GM19043 (cell line): ENCODE results near the gene LEKR1.
"Not testable (repeated sequence)": the region's sequence is repeated elsewhere in the genome, so short reads cannot be mapped to it uniquely, and the experiment has no call there.

ENCODE experiments used
- ATAC-seq: cut with Tn5 transposase; IDR thresholded peaks from one replicate; pipeline ENCODE4 v1.9.1; 2021; ENCODE audit warnings: low read depth; ENCODE audit not compliant: unreplicated experiment

Gene LEKR1

DNA sequence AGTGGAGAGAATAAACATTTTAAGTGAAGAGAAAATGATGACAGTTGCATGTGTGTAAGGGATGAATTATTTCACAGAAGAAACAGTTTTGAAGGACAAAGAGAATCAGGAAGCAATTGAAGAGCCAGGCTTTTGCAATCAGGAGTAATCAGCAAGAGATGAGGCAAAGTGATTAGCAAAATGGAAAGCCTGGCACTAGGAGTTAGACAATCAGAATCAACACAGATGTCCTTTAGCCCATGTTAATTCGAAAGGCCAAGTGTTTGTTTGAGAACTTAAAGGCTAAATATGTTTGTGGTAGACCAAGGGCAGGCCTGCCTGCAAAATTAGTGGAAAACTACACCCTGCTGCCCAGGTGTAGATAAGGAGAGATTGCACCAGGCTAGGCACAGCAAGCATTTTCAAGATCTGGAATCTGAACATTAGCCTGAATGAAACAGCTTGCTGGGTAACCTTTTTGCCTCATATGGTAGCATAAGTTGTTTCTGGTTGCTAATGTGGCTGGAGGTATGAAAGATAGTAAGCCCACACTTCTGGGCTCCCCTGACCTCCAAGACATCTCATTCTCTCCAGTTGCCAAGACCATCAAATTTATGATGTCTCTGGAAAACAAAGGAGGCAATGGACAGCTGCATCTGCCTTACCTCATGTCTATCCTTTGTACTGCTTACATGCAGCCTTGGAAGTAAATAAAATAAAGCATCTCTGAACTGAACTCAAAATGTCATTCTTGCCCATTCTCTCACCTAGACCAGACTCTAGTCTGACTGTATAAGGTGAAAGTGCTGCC is 22.0 kb upstream of the LEKR1 start:
- no peak for ATAC-seq

DNA sequence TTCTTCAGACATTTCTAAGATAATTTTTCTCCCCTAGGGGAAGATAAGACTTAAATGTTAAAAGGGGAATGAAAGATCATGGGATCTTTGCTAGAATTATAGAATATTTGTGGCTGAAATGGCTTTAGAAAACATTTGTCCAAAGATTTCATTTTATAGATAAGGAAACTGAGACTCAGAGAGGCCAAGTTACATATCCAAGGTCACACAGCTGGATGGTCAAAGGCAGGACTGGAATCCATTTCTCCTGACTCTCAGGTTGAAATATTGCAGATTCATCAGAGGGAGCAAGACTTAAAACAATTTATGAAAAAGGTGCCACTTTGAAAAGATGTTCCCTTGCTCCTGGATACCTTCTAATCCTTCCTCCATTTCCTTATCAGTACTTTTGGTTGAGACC is 19.5 kb upstream of the LEKR1 start:
- ATAC-seq = no peak

DNA sequence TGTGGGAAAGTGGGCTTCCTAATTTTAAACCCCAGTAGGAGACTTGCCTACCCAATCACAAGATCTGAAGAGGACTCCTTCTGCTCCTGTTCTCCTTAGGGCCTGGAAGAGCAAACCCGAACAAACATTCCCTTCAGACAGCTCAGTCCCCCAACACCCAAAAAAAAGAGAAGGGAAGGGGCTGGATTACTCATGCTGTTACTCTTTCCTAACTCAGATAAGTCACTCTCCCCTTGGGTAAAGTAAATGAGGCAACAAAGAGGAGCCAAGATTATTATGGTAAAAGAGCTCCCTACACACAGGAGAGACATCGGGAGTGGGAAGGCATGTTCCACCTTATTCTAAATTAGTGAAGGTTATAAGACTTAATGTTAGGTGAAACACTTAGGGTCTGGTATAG is 18.1 kb upstream of the LEKR1 start:
- ATAC-seq = no peak

- ATAC-seq = no peak
Measured at GRCh38 chr3:156811089-156811862, 14.9 kb upstream of the LEKR1 start.

DNA sequence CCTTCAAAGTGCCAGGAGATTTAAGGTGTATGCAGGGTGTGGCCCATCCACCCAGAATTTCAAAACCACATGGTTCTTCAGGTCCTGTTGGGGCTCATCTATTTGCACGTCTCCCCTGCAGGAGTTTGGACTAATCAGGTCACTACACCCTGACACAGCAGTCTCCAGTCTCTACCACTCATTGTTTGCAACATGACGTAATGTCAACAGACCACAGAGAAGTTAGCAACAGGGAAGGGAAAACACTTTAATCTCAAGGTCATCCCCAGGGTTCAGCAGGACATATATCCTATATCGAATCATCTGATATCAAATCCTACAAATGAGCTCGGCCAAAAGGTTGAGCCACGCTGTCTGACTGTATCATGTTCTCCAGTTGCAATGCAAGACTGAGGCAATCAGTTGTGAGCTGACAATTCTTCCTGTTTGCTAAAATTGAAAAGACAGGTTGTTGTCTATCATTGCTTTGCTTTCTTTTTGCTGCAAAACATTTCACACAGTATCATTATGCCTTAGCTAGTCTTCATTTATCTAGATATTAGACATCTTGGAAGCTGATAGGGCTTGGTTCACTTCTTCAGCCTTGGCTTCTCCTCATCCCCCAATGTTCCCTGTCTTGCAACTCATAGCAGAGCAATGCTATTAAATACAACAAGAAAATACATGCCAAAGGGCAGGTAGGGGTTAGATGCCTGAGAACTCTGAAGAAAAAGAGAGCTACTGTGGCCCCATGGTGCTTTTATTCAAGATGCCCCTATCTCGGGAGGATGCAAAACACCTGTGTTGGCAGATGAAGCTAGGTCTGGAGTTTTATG is 13.4 kb upstream of the LEKR1 start:
- no peak for ATAC-seq

DNA sequence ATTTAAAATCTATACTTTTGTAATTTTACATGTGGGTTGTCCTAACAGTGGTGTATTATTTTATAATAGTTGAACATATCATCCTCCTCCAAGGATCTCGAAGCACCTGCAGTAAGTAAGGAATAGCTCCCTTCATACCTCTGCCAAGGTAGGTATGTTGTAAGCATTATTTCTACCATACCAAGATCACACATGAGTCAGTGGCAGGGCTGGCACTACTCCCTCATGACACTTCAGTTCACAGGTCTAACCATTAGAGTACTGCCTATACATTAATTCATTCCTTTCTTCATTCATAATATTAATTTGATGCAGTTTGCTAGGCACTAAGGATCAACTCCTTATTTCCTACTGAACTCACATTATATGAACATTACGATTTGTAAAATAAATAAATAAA is 11.9 kb upstream of the LEKR1 start:
- ATAC-seq = no peak

DNA sequence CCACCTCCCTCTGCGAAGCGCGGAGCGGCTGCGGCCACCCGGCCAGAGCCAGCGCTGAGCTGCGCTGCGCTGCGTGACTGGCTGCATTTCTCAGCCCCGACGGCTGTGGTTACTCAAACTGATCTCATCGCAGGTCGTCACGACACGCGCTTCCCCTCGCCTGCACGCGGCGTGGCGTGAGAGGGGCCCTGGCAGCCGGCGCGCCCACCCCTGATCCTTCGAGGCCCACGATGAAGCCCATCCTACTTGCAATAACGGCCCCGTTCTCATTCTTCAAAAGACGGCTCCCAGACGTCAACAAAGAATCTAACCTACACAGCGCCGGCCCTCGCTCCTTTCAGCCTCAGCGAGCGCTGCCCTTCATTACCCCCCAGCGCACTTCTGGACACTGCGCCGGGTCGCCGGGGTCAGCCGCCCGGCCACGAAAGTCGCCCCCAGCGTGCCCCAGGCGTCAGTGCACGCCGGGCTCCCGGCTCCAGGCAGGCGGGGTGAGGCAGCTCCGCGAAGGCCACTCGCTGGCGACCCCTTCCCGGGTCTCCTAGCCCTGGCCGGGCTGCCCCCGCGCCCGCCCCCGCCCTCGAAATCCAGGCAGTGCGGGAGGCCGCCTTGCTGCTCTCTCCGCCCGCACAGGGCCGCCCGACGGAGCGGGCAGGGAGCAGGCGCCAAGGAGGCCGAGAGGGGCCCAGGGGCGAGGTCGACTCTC is 9.9 kb upstream of the LEKR1 start:
- ATAC-seq = peak; percentile 25

GRCh38 chr3:156816794-156817645 is 9.1 kb upstream of the LEKR1 start:
- peak; percentile 62 for ATAC-seq

DNA sequence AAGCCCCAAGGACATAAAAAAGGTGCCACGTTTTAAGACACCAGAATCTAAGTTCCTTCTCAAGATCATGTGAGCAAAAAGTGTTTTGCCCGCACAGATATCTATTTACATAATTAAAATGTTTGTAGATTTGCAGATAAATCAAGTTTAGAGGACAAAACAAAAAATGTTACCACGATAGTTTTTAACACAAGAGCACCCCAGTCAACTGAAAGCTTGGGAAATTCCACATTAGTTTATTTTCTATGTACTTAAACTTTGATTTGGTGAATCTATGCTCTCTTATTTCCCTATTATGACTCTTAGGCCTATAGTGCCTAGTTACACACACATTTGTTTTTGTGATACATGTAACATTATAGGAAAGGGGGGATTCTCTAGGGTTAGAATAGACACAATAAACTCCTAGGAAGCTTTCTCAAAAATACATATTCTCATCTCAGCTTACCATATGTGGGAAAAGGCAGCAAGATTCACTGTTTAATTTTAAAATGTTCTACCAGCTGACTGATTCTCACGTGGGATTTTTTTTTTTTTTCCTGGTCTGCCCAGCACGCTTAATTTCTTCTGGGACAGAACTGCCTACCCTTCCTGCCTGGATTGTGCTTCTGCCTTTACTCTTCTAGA is 8.4 kb upstream of the LEKR1 start:
- no peak for ATAC-seq

DNA sequence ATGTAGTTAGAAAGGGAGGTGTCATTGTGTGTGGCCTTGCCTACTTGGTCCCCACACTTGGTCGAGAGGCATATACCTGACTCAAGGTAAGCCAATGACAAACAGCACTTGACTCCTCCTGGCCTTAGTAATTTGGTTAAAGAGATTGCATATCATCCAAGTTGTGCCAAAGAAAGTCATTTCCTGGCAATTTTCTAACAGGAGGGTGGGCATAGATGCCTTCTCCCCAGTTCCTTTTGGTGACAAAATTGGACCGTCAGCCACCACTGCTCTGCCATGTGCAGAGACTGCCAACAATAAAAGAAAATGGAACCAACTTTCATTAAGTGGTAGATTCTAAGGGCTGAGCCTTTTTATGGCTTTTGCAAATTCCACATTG is 7.9 kb upstream of the LEKR1 start:
- no peak for ATAC-seq

DNA sequence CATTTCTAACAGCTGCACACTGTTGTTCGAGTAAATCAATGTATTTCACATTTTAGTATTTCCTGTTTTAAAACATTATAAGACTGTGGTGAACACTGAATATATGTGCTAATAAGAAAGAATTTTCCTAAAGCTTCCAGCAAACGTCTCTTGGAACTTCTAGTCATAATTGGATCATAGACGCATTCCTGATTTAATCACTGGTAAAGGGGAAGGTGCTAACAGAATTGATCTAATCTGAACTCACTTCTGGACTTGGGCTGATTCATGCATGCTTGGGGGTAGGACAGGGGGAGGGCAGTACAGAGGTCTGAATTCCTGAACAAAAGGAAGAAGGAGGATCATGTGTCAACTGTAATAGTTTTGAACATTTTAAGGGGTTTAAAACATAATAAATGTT is 7.3 kb upstream of the LEKR1 start:
- no peak for ATAC-seq

DNA sequence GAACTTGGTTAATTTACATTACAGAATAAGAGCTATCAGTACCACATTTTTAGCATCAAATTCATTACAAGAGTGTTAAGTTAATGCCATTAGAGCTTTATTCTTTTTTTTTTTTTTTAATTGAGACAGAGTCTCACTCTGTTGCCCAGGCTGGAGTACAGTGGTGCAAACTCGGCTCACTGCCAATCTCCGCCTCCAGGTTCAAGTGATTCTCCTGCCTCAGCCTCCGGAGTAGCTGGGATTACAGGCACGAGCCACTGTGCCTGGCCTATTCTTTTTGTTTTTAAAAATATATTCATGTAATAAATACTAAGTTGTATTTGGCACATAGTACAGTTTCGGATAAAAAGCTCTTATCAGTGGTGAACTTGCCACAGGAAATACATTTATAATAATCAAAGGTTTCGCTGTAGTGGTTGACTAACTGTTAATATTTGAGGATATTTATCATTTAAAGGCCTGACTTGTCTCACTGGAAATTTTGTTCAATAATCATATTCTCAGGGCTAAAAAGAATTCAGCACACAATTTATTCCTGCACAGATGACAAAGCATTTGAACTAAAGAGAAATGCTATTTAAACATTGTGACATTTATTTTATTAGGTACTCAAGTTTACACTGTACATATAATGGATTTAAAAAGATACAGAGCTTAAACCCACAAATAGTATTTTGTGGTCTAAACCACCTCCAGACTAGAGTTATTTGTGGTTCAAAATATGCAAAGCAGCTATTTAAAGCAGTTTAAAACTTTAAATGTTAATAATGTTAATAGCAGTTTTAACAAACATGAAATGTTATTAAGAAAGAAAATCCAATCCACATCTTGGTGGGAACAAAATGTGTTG is 6.1 kb upstream of the LEKR1 start:
- no peak for ATAC-seq

GRCh38 chr3:156820692-156821080 is 5.5 kb upstream of the LEKR1 start:
- no peak for ATAC-seq

DNA sequence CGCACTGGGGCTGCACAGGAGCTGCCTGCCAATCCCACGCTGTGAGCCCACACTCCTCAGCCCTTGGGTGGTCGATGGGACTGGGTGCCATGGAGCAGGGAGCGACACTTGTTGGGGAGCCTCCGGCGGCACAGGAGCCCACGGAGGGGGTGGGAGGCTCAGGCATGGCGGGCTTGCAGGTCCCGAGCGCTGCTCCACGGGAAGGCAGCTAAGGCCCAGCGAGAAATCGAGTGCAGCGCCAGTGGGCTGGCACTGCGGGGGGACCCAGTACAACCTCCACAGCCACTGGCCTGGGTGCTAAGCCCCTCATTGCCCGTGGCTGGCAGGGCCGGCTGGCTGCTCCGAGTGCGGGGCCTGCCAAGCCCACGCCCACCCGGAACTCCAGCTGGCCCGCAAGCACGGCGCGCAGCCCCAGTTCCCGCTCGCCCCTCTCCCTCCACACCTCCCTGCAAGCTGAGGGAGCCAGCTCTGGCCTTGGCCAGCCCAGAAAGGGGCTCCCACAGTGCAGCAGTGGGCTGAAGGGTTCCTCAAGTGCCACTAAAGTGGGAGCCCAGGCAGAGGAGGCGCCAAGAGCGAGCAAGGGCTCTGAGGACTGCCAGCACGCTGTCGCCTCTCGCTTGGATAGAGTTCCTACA is 3.4 kb upstream of the LEKR1 start:
- ATAC-seq = not testable (repeated sequence)

DNA sequence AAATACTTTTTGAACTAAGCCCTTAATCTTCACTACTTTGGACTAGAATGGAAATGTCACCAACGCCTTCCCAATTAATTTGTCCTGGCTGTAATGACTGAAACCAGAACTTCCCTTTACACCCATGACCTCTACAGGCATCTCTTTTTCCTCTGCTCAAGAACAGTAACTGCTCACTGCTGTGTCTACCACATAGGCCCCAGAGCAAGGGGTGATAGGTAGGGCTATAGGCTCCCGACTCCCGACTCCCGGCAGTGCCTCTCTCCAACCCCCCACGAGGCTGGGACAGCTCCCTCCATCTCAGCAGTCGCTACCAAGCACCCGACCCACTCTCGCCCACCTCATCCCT is 384 bp upstream of the LEKR1 start:
- peak; percentile 38 for ATAC-seq

DNA sequence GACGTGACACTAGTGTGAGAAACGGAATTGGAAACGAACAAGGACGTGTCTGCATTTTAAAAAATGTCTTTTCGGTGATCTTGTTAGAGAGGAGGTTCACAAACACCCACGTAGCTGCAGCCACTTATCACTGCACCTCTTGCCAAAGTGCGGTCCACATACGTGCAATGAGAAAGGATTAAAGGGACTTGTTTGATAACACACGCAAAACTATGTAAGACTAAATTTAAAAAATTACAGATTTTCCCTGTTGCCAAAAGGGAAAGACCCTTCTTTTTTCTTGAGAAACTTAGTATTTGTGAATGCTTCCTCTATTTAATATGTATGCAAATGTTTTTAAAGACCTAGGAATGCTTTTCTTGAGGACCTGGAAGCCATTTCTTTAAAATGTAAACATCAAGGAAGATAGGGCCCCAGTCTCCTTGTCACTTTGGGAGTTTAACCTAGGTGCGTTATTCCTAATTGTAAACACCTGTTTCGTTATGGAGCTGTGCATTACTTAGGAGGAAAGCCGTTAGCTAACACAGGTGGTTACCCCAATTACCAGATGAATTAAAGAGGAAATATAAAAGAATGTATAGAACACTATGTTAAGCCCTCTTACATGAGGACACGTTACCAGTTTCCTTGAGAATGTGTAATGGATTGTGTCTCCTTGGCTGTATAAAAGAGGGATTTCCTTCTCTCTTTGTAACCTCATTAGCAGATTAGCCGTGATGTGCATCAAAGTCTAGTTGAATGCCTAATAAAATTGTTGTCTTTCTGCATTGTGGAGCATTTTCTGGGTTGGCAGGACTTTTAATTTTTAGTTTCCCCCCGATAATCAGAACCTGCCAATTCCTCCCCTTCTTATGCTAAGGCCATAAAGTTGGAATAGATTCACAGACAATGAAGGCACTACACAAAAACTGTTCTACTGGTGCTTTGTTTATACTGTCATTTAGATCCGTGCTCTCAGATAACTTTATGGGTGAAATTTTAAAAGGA is 1.0 kb downstream of the LEKR1 start:
- no peak for ATAC-seq

DNA sequence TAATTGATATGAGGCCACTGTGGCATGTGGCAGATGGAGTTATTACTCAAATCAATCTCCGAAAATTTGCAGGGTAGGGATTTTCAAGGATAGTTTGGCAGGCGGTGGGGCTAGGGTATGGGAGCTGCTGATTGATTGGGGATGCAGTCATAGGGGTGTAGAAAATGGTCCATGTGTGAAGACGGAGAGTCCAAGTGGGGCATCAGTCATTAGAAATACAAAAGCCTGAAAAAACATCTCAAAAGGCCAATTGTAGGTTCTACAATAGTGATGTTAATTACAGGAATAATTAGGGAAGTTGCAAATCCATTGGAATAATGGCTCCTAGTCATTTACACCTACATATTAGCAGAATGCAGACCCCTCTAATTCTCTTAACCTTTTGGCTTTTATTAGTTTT is 4.9 kb downstream of the LEKR1 start:
- ATAC-seq = no peak
